GM19468 (cell line): ENCODE results near the gene AFDN.

Experiments
- ATAC-seq: cut with Tn5 transposase; IDR thresholded peaks from one replicate; pipeline ENCODE4 v1.9.1; 2021; ENCODE audit warnings: mild to moderate bottlenecking, moderate library complexity, moderate number of reproducible peaks; ENCODE audit not compliant: unreplicated experiment; ENCODE audit errors: extremely low read depth

AFDN gene

DNA sequence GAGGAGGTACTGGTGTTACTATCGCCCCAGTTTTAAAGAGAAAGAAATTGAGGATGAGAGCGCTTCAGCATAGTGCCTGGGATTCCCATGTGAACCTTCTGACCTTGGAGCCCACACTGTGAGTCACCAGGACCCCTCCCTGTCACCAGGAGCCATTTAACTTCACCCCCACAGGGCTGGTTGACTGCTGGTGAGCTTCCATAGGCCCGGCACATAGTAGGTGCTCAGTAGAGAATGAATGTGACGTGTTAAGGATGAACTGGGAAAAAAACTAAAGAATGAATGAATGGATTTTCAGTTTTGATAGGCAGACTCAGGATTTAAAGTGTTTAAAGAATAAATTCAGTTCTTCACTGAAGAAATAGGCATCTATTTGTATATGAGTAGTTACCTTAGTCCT is 117.4 kb downstream of the AFDN start:
- ATAC-seq, result no peak

DNA sequence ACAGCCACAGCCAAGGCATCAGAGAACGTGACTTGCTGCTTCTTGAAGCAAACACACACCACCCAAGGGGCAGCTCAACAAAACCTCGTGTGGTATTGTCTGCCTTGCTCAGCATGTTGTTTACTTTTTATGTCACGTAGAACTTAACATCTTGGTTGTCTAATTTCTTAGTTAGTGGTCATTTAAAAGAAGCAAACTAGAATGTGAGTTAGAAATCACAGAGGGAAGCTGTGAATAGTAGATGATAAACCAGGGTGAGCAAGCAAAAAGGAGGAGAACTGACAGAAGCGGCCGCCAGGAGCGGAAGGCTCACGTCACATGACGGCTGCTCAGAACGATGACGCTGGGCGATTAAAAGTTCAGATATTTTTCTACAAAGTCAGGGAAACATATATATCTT is 119.3 kb downstream of the AFDN start:
- ATAC-seq, result no peak

DNA sequence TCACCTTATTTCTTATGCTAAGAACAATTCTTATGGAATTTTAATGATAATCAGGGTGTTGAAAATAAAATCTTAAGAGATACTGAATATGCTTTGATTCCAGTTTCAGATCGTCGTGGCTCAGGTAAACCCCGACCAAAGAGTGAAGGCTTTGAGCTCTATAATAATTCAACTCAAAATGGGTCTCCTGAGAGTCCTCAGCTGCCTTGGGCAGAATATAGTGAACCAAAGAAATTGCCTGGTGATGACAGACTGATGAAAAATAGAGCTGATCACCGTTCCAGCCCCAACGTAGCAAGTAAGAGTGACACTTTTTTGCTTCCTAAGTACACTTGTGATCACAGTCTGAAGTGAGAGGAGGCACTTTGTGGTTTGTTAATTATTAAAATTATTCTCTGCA is 119.9 kb downstream of the AFDN start:
- no peak for ATAC-seq

DNA sequence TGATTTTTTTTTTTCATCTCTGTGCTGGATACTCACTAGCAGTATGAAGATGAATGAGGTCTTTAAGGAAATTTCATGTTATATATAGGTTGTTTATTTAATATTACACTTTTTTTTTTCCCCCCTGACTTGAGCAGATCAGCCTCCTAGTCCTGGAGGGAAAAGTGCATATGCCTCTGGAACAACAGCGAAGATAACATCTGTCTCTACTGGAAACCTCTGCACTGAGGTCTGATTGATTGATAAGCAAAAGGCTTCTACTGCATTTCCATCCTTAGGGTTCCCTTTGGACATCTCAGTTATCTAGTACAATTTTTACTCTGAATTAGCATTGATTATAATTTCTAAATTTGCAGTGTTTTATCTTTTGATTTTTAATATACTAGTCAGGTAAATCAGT is 121.0 kb downstream of the AFDN start:
- ATAC-seq, result no peak

DNA sequence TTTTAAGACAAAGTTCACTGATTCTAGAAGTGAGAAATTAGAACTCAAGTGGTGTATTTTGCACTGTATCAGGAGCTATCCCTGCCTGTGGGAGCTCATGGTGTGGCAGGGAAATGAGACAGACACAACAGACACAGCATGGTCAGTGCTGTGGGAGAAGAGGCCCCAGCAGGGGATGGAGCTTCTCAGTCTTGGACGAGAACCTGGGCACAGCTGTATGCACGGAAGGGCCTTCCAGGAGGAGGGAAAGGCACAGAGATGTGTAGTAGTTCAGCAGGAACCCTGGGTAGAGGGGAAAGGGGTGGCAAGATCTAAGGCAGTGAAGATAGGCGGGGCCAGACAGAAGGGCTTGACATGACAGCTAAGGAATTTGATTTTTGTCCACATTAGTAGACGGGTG is 122.0 kb downstream of the AFDN start:
- no peak for ATAC-seq

DNA sequence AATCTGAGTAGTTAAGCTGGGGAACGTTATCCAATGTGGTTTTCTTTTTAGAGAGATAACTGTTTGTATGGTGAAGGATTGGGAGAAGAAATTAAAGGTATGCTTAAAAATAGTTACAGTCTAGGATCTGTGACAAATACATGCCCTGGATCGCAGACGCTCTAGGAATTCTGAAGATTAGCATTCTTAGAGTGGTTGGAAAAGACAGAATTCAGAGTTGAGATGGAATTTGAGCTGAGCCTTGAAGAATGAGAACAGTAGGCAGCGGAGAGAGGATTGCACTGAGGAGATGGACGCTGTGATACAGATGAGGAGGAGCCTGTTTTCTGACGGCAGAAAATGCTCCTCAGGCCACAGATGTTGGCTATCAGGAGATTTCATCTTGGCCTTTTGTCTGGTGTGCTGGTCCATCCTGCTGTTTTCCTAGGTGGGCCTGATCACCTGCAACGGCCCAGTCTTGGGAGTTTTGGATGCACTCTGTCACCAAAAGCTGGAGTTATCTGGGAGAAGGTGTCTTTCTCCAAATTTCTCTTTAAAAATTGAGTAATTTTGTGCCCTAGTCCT is 122.5 kb downstream of the AFDN start:
- no peak for ATAC-seq

DNA sequence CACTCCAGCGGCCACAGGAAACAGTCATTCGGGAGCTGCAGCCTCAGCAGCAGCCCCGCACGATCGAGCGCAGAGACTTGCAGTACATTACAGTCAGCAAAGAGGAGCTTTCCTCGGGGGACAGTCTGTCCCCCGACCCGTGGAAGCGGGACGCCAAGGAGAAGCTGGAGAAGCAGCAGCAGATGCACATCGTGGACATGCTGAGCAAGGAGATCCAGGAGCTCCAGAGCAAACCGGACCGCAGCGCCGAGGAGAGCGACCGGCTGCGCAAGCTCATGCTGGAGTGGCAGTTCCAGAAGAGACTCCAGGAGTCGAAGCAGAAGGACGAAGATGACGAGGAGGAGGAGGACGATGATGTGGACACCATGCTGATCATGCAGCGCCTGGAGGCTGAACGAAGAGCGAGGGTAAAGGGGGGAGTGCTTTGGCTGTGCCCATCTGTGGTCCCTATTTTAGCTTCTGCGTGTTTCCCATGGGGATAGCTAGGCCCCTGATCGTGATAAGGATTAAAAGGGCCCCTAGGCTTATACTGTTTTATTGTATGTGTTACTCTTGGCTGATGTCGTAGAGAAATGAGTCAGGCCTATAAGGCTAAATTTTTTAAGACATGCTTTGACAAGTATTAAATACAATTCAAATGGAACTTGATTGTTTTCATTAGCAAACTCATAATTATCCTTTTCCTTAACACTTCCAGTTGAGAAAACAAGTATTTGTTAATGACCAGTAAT is 125.2 kb downstream of the AFDN start:
- no peak for ATAC-seq

DNA sequence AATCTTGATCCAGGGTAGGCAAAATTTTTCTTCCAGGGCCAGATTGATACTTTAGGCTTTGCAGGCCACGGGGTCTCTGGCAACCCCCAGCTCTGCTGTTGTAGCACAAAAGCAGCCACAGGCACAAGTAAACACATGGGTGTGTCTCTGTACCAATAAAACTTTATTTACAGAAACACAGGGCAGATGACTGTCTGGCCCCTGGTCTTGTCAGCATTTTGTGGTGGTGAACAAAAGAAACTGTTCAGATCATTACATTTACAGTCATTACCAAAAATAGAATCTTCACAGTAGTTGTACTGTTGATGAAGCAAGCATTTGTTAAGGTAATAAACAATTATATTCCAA is 125.8 kb downstream of the AFDN start:
- ATAC-seq, result no peak

DNA sequence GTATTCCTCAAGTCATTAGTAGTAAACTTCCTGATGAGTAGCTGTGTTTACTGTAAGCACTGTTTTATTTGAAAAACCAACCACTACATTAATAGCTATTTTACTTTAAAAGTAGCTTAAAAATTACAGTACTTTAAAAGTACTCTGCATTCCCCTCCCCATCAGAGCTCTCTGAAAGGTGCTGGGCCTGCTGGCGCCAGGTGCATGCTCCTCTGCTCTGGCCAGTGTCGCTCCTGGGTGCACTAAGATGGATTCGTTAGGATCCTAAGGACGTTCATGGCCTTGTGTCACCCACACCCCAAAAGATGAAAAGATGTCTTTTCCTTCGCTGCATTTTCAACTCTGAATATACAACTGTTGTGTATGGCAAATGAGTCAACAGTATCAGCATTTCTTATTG is 126.8 kb downstream of the AFDN start:
- ATAC-seq, result no peak

DNA sequence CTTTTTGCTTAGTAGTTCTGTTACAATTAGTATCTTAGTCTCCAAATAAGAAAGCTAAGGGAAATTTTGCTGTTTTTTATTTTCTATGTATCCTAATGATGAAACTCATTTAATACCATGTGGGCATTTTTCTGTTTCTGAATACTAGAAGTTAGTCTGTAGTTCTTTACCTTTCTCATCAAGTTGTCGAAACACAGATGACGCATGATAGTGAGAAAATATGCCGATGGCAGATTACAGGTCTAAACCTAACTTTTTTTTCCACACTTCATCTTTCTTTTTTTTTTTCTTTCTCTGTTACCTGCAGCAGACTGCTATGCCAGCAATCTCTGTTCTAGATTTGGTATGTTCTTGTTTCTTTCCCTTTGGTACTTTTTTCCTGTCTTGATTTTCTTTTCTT is 127.4 kb downstream of the AFDN start:
- no peak for ATAC-seq

DNA sequence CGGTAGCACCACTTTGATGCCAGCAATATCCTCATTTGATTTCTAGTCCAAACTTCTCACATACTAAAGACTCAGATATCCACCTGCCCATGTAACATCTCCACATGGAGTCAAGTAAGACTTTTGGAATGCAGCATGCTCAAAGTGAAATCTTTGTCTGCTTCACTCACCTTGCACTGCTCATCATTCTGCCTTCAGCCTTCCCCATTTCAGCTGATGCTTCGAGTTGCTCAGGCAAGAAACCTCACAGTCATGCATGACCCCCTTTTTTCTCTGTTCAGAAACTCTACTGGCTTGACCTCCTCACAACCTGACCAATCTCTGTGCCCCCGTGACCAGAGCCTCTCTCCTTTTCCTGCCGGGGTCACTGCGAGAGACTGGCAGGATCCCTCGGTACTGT is 129.8 kb downstream of the AFDN start:
- ATAC-seq, result no peak

DNA sequence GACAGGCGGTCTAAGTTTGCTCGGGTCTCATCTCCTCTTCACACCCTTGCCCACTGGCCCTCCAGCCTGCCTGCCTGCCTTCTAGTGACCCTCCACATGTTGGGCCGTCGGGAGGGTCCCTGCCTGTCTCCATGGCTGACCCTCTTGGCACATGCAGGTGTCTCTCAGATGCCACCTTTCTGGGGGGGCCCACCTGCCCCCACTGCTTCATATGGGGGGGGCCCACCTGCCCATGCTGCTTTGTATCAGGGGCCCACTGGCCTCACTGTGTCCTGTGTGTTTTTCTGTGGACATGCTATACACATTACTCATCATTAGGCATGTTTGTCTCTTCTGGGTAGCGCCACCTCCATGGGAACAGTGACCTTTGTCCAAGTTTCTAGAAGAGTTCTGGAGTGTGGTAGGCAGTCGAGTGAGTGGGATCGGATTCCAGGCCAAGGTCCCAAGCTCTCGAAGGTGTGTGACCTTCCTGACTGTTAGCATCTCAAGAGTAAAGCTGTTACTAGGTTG is 130.3 kb downstream of the AFDN start:
- no peak for ATAC-seq

DNA sequence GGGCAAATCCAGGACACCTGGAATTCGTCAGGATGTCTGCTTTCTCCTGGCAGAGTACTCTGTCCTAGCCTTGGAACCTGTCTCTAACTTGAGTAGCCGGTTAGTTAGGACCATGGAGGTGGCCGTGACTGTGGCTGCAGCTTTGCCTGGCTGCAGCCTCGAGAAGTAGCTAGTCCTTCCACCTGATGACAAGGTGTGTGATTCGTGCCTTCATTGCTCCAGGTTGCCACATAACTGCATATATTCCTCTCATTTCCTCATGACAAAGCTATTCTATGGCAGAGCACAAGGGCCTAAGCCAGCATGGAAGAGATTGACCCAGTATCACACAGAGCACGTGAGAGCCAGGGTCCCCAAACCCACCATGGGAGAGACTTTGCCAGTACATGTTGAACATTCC is 130.9 kb downstream of the AFDN start:
- ATAC-seq, result no peak

DNA sequence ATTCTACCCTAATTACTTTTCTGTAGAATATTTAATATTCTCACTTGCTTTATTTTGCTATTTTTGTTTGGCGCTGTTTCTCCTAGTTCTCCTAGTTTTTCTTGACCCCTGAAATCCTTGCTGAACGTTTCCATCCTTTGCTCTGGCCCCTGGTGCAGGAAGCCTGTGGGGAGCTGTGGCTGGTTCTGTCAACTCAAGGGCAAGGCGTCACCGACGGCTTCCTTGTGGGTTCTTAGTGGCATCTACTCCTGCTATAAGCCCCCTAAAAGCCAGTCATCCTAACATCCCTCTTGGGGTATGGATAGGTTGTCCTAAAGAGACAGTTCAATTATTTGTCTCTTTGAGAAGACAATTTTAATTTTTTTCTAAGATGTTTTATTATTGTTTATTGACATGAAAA is 133.9 kb downstream of the AFDN start:
- ATAC-seq, result no peak

DNA sequence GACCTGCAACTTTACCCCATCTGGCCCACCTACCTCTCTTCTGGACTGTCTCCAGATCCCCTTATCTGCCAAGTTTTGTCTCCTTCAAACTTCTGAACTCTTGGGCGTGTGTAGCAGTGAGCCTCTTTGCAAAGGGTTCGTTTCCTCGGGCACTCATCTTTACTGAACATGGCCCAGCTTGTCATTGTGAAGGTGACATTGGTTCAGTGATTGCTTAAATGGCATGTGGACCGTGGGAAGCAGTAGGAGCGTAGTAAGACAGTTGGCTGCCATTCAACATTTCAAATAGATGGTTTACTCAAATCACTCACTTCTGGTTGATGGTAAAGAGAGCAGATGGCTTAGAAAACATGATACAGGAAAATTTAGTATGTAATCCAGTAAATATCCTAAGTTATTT is 136.0 kb downstream of the AFDN start:
- ATAC-seq, result no peak

DNA sequence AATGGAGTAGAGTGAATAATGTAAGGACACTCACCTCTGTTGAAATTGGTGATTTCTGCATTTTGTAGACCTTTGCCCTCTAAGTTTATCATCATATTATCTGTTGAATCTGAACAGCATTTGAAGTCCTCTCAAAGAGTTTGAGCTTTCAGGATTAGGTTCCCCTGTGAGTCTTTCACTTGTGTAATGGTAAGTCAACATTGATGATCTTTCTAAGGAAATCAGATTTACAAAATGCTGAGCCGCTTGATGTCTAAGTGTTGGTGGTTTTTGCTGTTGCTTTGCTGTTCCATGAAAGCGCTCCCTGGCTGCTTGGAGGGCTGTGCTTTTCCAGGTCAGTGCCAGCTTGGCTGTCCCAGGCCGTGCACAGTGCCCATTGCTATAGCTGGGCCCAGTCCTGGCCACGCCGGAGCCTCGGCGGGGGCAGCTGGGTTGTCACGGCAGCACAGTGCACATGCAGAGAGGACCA is 136.9 kb downstream of the AFDN start:
- ATAC-seq, result no peak

DNA sequence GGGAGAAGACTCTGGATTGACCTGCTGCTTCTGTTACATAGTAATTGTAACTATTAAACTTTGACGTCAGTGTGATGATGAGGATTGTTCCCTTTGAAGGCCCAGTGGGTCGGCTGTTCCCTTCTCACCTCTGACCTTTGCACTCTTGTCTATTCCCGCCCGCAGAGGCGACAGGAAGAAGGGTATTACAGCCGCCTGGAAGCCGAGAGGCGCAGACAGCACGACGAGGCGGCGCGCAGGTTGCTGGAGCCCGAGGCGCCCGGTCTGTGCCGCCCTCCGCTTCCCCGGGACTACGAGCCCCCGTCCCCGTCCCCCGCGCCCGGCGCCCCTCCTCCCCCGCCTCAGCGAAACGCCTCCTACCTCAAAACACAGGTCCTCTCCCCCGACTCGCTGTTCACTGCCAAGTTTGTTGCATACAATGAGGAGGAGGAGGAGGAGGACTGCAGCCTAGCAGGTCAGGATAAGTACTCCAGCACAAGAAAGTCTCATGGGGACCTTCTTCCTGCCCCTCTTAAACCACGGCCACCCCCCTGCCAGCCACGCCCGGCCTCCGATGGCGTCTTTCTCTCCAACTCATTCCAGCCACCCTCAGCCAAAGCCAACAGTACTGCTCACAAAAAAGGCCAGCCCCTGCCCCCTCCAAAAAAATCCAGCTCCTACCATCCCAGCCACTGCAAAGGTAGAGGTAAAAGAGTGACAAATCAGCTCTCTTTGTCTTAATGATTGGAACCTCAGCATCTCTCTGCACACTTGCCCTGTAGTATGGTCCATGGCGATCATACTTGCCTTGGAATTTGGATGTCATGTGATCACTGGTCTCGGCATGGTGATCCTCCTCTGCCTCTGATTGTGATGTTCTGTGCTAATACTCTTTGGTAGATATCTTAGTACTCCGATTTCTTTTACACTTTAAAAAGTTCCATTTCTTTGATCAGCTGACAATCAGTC is 139.2 kb downstream of the AFDN start:
- no peak for ATAC-seq

DNA sequence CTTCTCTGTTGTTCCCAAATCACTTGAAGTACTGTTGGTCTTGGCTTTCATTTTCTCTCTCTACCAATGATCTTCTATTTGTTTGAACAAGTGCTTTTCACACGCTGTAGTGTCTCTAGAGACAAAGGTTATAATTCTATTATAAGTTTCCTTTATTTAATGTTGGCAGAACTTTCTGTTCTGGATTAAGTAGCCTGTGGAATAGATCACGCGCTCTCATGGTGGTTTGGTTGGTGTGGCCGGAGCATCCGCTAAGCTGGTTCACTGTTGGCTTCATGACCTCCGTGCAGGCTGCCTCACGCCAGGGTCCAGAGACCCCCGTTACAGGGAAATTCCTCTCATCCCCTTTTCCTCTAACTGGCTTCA is 139.8 kb downstream of the AFDN start:
- ATAC-seq, result no peak

DNA sequence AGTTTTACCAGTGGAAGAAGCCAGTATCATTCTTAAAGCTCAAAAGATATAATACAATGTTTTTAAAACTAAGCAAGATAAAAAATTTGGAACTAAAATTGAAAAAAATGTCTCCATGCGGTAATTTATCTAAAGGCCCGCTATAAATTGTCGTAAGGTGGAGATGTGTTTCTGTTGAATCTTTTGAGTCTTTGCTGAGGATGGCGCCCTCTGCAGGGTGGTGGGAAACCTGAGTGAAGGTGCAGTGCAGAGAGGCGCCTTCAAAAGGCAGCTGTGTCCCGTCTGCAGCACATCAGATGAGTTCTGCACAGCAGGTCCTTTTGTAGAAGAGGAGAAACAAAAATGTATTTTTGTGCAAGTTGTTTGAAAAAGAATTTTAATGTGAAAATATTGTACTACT is 141.4 kb downstream of the AFDN start:
- no peak for ATAC-seq

DNA sequence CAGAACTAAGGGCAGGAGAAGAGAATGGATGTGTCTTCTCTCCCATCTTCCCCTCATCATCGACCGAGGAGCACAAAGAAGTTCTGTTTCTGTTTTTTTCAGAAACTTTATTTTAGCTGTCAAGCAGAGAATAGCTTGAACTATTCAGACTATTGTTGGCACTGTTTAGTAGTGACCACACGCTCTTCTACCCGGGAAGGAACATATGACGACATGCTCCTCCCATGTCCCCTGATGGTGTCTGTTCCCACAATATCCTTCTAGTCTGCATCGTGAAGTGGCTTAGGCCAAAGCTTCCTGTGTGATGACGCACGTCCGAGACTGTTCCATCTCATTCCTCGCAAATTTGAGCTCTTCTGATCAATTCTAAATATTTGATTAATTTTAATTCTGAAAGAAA is 143.5 kb downstream of the AFDN start:
- no peak for ATAC-seq

DNA sequence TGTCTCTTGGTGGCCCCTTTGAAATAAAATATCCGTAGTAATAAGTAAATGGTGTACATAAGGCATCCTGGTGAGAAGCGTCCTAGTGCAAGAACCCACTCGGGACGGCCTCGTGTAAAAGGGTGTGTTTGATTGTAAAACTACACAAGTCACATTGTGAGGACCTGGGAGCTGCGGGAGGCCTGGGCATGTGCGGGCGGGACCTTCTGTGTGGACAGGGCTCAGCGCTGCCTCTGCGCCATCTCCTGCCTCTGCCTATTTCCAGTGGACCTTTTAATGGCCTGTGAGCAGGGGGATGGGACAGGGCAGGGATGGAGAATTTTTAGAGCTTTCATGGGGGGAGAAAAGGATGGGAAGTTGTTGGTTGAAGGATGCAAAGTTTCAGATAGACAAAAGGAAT is 145.5 kb downstream of the AFDN start:
- no peak for ATAC-seq
